WI38 (cell line): ENCODE results near the gene TNNT2.

Experiments used
- H3K4me3 ChIP-seq: 2 replicates; pipeline ENCODE4 v1.5.1; 2011; ENCODE audit warnings: low read depth, mild to moderate bottlenecking, control low read depth, low read length
- CTCF ChIP-seq: IDR thresholded peaks from 2 replicates; pipeline ENCODE4 v1.5.1; 2012; ENCODE audit warnings: low read depth, mild to moderate bottlenecking, control low read depth, low read length

TNNT2 gene

GRCh38 chr1:201351617-201352016, 25.9 kb downstream of the TNNT2 start:
- no peak for TF ChIP-seq CTCF
- H3K4me3 ChIP-seq = no peak overlapping the region

DNA sequence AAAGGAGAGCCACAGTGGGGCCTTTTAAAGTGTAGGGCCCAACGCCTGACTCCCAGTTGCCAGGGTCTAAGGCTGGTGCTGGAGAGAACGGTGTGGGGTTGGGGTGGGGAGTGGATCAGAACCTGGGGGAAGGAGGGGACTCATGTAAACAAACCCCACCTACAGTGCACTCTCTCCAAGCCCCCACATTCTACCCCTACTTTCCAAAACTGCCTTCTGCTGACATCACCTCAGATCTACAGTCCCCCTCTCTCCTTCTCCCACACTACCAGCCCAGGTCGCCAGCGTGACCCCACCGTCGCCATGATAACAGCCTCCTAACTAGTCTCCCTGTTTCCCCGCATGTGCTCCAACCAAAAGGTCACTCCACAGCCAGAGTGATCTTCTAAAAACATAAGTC, 26.6 kb downstream of the TNNT2 start:
- H3K4me3 ChIP-seq = no peak overlapping the region
- TF ChIP-seq CTCF = no peak

DNA sequence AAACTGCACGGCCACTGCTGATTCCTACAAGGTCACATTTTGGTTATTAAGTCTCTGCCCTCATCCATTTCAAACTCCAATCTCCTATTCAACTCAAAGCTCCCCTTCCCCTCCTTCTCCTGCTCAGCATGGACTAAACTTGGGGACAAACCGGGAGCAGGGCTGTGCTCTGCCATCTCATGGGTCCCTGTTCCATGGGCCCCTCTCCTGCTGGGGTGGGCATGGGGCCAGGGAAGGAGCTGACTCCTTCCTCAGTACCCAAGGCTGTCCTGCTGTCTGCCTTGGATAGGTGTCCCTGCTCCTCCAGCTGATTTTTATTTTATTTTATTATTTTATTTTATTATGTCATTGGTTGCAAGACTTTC, 27.1 kb downstream of the TNNT2 start:
- TF ChIP-seq CTCF = no peak
- no peak overlapping the region for H3K4me3 ChIP-seq

DNA sequence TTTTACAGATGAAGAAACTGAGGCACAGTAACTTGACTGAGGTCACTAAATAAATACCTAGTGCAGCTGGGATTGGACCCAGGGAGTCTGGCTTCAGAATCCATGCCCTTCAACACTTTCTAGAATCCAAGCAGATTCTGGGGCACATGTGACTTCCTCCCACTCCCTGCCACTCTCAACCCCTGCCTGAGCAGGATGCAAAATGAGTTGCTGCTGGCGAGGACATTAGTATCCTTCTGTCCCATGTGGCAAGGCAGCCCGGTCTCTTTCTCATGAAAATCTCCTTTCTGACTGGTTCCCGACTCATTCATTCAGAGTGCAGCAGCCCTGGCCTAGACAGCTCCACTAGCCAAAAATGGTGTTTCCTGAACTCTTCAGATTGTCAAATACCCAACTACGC, 28.4 kb downstream of the TNNT2 start:
- no peak overlapping the region for H3K4me3 ChIP-seq
- no peak for TF ChIP-seq CTCF

DNA sequence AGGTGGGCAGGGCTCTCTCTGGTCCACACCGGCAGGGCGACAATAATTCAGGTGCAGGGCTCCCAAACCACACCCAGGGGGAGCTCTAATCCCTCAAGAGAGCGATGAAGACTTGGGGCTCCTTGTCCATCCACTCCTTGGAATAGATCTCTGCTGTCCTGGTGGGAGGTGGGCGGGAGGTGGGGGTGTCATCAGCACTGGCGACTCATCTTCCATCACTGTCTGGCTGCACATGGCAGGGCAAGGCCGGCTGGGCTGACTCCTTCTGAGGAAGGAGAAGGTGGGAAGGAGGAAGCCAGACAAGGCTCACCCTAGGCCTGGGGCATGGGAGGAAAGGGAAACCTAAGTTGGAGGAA, 29.3 kb downstream of the TNNT2 start:
- TF ChIP-seq CTCF = peak; percentile 71
- H3K4me3 ChIP-seq = no peak overlapping the region

- no peak overlapping the region for H3K4me3 ChIP-seq
- TF ChIP-seq CTCF = no peak
Measured at GRCh38 chr1:201347498-201348210, 29.8 kb downstream of the TNNT2 start.

- TF ChIP-seq CTCF = no peak
- H3K4me3 ChIP-seq = no peak overlapping the region
Measured at GRCh38 chr1:201346987-201347386, 30.5 kb downstream of the TNNT2 start.
